Measurements from ENCODE around the gene C2CD2.

DNA sequence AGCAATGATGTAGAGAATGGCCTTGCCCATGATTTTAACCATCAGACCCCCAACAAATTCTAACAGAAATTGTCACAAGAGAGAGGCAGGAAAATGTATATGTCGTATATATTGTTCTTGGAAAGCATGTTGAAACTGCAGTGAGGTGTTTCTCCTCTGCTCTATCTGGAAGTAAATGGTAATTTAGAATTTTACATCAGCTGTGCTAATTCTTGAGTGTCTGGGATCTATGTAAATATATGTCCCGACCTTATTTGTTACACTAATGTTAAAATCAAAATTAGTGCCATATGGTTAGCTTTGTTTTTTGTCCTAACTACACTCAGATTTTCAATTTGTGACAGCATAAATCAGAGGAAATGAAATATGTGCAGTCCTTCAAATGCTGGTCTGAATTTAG is 35.9 kb upstream of the C2CD2 start:
- TF ChIP-seq, protein P1, sequence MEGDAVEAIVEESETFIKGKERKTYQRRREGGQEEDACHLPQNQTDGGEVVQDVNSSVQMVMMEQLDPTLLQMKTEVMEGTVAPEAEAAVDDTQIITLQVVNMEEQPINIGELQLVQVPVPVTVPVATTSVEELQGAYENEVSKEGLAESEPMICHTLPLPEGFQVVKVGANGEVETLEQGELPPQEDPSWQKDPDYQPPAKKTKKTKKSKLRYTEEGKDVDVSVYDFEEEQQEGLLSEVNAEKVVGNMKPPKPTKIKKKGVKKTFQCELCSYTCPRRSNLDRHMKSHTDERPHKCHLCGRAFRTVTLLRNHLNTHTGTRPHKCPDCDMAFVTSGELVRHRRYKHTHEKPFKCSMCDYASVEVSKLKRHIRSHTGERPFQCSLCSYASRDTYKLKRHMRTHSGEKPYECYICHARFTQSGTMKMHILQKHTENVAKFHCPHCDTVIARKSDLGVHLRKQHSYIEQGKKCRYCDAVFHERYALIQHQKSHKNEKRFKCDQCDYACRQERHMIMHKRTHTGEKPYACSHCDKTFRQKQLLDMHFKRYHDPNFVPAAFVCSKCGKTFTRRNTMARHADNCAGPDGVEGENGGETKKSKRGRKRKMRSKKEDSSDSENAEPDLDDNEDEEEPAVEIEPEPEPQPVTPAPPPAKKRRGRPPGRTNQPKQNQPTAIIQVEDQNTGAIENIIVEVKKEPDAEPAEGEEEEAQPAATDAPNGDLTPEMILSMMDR (IDR thresholded peaks at IDR 0.05): no peak
- no peak for TF ChIP-seq POLR2A (IDR thresholded peaks at IDR 0.05)
